ENCODE results near the gene SSX2IP. TPM values are rescaled to one million over a fixed set of nuclear protein-coding genes. Genes with fewer than 3 reads are reported as not detected.

SSX2IP gene
- total and polyA plus RNA-seq, 9 of the 15 experiments (the other 6 are each of a cell fraction or from before 2014, with no cell fraction given) = 20.6 to 96.7 (median 61.7) TPM

GRCh38 chr1:84653130-84653677 is 37.1 kb downstream of the SSX2IP start:
- Histone ChIP-seq H2AFZ (ENCODE audit: low read depth, low read length) (no peak overlapping the region), H3K9me1 (ENCODE audit: control insufficient read depth, insufficient read depth, low read length) (no peaks in the 10 kb centered on the region), H3K79me2 (ENCODE audit: control insufficient read depth, insufficient read depth, low read length) (0 out of 3 replicates have a peak, but pooled peaks cover 9% of the 10 kb centered on the region), H3K27ac (ENCODE audit: extremely low read depth, low read depth, low read length) (no peak overlapping the region), H3K4me1 (replicated peaks in 1 of 2; ENCODE audit: control insufficient read depth in 2 of 2, insufficient read depth in 2 of 2, low read length in 2 of 2) (no peaks in the 10 kb centered on the region), H3K36me3 (ENCODE audit: control insufficient read depth, insufficient read depth, low read length) (peaks cover 87% of the 10 kb centered on the region), H3K9ac (ENCODE audit: insufficient read depth in 1 of 2, low read depth in 2 of 2, low read length in 2 of 2) (no peak overlapping the region), H3K4me3 (no peak overlapping the region), H4K20me1 (replicated peaks; ENCODE audit: control insufficient read depth, insufficient read depth, low read length) (no peaks in the 10 kb centered on the region), H3K27me3 (ENCODE audit: control insufficient read depth in 2 of 2, insufficient read depth in 2 of 2, low read length in 2 of 2) (no peaks in the 10 kb centered on the region), H3K9me3 (replicated peaks; ENCODE audit: control insufficient read depth, insufficient read depth, low read depth, low read length) (no peaks in the 10 kb centered on the region), H3K4me2 (ENCODE audit: insufficient read depth, low read length) (no peak overlapping the region)
- no TSS peak for BruUV-seq (replicated peaks)
- TF ChIP-seq ZNF140 (CRISPR knock-in tag; IDR thresholded peaks at IDR 0.05) (no peak), MNT (conservative IDR thresholded peaks at IDR 0.05) (no peak), ZNF184 (CRISPR knock-in tag; IDR thresholded peaks at IDR 0.05) (no peak), TFAM (CRISPR knock-in tag; conservative IDR thresholded peaks at IDR 0.05) (no peak), ZZZ3 (IDR thresholded peaks at IDR 0.05) (no peak), FOSL1 (tag; conservative IDR thresholded peaks at IDR 0.05) (no peak), RFX1 (IDR thresholded peaks at IDR 0.05) (no peak), TAF7 (tag; IDR thresholded peaks at IDR 0.05) (no peak), HNRNPUL1 (IDR thresholded peaks at IDR 0.05; ENCODE audit: low read length) (no peak), POLR2H (tag; IDR thresholded peaks at IDR 0.05; ENCODE audit: low read depth) (no peak), ATF2 (CRISPR knock-in tag; IDR thresholded peaks at IDR 0.05) (no peak)
- no peak for DNase-seq (ENCODE audit: extremely low read depth in 1 of 4, low spot score in 3 of 4)
- WGBS (ENCODE audit: insufficient coverage, low coverage, missing lambda C conversion rate) = 100% methylated on average over 1 of the region's 2 CpGs
- CTCF ChIA-PET (ENCODE audit: low intra/inter-chr PET ratio) = interaction anchor here (1.2 kb wide), 1 partner anchor 100 kb away, joined by 6 read pairs; no protein-coding TSS in a partner anchor
- FAIRE-seq = no peak
- POLR2A ChIA-PET = interaction anchor here (1.2 kb wide), 1 partner anchor 36 kb away, joined by 4 read pairs; no protein-coding TSS in a partner anchor
- in situ Hi-C loops (cut with MboI) (no loop called here), intact Hi-C loops (cut with micrococcal nuclease) (loop anchor here (5.0 kb wide), 1 partner anchor 69 kb away; no protein-coding TSS in a partner anchor)
- 0 out of 3 replicates have a peak, but pooled peaks have one; percentile 47 for ATAC-seq

Measured in K562 (cell line).